ENCODE measurements around the gene BLNK.

DNA sequence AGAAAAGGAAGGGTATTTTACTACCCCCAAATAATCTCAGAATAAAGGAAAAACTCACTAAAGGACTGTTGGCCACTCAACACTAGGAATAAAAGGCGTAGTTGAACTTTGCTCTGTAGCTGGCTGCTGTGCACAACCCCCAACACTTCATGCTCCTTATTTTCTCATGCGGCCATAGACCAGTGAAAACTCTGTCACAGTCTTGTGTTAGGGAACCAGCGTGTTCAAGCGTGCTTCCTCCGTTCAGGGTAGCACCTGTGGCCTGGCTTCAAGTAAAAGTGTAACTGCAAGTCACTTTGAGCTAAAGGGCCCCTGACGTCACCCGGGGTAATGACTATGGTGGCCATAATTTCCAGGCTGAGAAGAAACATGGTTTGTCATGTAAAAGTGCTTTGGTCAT lies 27.0 kb downstream of the BLNK start:
- TF ChIP-seq LEF1 (IDR thresholded peaks at IDR 0.05; ENCODE audit: borderline replicate concordance): no peak
- no peak for TF ChIP-seq ELF4 (IDR thresholded peaks at IDR 0.05)
- TF ChIP-seq FOXM1 (IDR thresholded peaks at IDR 0.05; ENCODE audit: borderline replicate concordance): no peak
- TF ChIP-seq FOXA1 (IDR thresholded peaks at IDR 0.05): no peak
- no peak for TF ChIP-seq BHLHE40 (IDR thresholded peaks at IDR 0.05; ENCODE audit: borderline replicate concordance)
